HCT116 (cell line): ENCODE data around the gene IL31. TPM values are rescaled to one million over a fixed set of nuclear protein-coding genes. Genes with fewer than 3 reads are reported as not detected.

Experiments used
- ATAC-seq: fragments of 200-7000 bp; cut with Tn5 transposase; 2 replicates; pipeline ENCODE4 v1.9.1; 2020; ENCODE audit warnings: mild to moderate bottlenecking, moderate library complexity
- BruUV-seq: library from RNA; stranded (reverse); fragments of 400-500 nt; replicated peaks from 2 replicates; lab custom pipeline; 2021; lab: Mats Ljungman, UMichigan
- CTCF ChIA-PET: fragments of 300-600 bp; sonication (Branson Sonifier 250); formaldehyde crosslinking; loops from one replicate; lab custom pipeline; 2021; ENCODE audit warnings: antibody characterized with exemption; lab: Charles Lee
- POLR2A ChIA-PET: fragments of 300-600, 350-600 bp; sonication (Branson Sonifier 250); formaldehyde crosslinking; loops from one replicate; lab custom pipeline; 2021; ENCODE audit warnings: antibody characterized with exemption; lab: Charles Lee
- RAD21 ChIA-PET, 2 experiments: fragments of 300-600 bp; sonication (Branson Sonifier 250); formaldehyde crosslinking; loops; one replicate each; lab custom pipeline; 2023; ENCODE audit warnings: low total read pairs in 2 of 2; ENCODE audit not compliant: uncharacterized antibody in 2 of 2, unreplicated experiment in 2 of 2, low non-redundant PET in 1 of 2; lab: Charles Lee
- DNase-seq: peaks from one replicate; pipeline ENCODE4 v3.0.0-alpha.2; 2010; ENCODE audit warnings: low read depth, low spot score
- H2AFZ ChIP-seq: fragments of 200-600 bp; shearing (Covaris generic), sonication (generic); 2 replicates; pipeline ENCODE4 v1.6.1; 2017; ENCODE audit warnings: low read depth, mixed run types, mixed read lengths, antibody characterized with exemption, low read length; ENCODE audit not compliant: poor library complexity, severe bottlenecking
- H3K27ac ChIP-seq: 2 replicates; pipeline ENCODE4 v1.5.1; 2012; ENCODE audit warnings: low read depth, low read length
- H3K27me3 ChIP-seq: fragments of 200-600 bp; sonication (generic); 2 replicates; pipeline ENCODE4 v1.6.1; 2016; ENCODE audit warnings: mixed run types, low read length, mixed read lengths; ENCODE audit not compliant: insufficient read depth
- H3K36me3 ChIP-seq, 2 experiments: fragments of 200-500 bp in 1 of 2; fragments of 200-600 bp in 1 of 2; sonication (Bioruptor generic) in 1 of 2; sonication (generic) in 1 of 2; 2 replicates each; pipeline versions ENCODE4 v1.5.1 to v1.6.1; 2014 to 2016; ENCODE audit warnings: low read length in 2 of 2, inconsistent platforms in 1 of 2, mixed read lengths in 1 of 2, mixed run types in 1 of 2; ENCODE audit not compliant: insufficient read depth in 2 of 2, control insufficient read depth in 1 of 2
- H3K4me1 ChIP-seq, 2 experiments: fragments of 200-600 bp in 1 of 2; sonication (generic) in 1 of 2; 2 replicates each; pipeline versions ENCODE4 v1.5.1 to v1.6.1; 2012 to 2017; ENCODE audit warnings: low read length in 2 of 2, inconsistent platforms in 1 of 2, mild to moderate bottlenecking in 1 of 2, mixed read lengths in 1 of 2, mixed run types in 1 of 2, moderate library complexity in 1 of 2; ENCODE audit not compliant: insufficient read depth in 2 of 2, control insufficient read depth in 1 of 2
- H3K4me2 ChIP-seq: fragments of 200-600 bp; sonication (generic); 2 replicates; pipeline ENCODE4 v1.6.1; 2017; ENCODE audit warnings: mixed run types, low read length, mixed read lengths
- H3K4me3 ChIP-seq, 2 experiments: fragments of 200-600 bp in 1 of 2; sonication (generic) in 1 of 2; replicated peaks in 1 of 2; 2 replicates each; pipeline ENCODE4 v1.5.1; 2011 to 2016; ENCODE audit warnings: low read length in 2 of 2, control low read depth in 1 of 2, low read depth in 1 of 2, mild to moderate bottlenecking in 1 of 2, mixed read lengths in 1 of 2, mixed run types in 1 of 2
- H3K79me2 ChIP-seq: fragments of 200-600 bp; sonication (generic); 2 replicates; pipeline ENCODE4 v1.6.1; 2017; ENCODE audit warnings: mild to moderate bottlenecking, mixed run types, low read length, moderate library complexity, mixed read lengths; ENCODE audit not compliant: insufficient read depth
- H3K9ac ChIP-seq: fragments of 200-600 bp; sonication (generic); 2 replicates; pipeline ENCODE4 v1.6.1; 2016; ENCODE audit warnings: low read length, mixed read lengths
- H3K9me2 ChIP-seq: fragments of 200-600 bp; sonication (generic), shearing (Covaris generic); 2 replicates; pipeline ENCODE4 v1.6.1; 2017; ENCODE audit warnings: mixed run types, mild to moderate bottlenecking, moderate library complexity; ENCODE audit not compliant: insufficient read depth
- H3K9me3 ChIP-seq, 2 experiments: fragments of 200-500 bp in 1 of 2; fragments of 200-600 bp in 1 of 2; sonication (Bioruptor generic) in 1 of 2; sonication (generic) in 1 of 2; 2 replicates each; pipeline ENCODE4 v1.6.1; 2014 to 2017; ENCODE audit warnings: low read length in 2 of 2, mixed read lengths in 2 of 2, inconsistent platforms in 1 of 2, low read depth in 1 of 2, mild to moderate bottlenecking in 1 of 2, mixed run types in 1 of 2, moderate library complexity in 1 of 2; ENCODE audit not compliant: control insufficient read depth in 1 of 2, insufficient read depth in 1 of 2
- H4K20me1 ChIP-seq: fragments of 200-600 bp; sonication (generic), shearing (Covaris generic); 2 replicates; pipeline ENCODE4 v1.6.1; 2017; ENCODE audit warnings: mixed run types, mild to moderate bottlenecking, moderate library complexity; ENCODE audit not compliant: insufficient read depth
- CBX3 ChIP-seq: IDR thresholded peaks from 2 replicates; pipeline ENCODE4 v1.6.1; 2012; ENCODE audit warnings: low read depth
- ELF1 ChIP-seq: IDR thresholded peaks from 2 replicates; pipeline ENCODE4 v1.6.1; 2012; ENCODE audit warnings: low read depth, borderline replicate concordance
- FOSL1 ChIP-seq: IDR thresholded peaks from 2 replicates; pipeline ENCODE4 v1.6.1; 2012; ENCODE audit warnings: low read depth
- MAX ChIP-seq: IDR thresholded peaks from 2 replicates; pipeline ENCODE4 v1.6.1; 2012
- REST ChIP-seq: IDR thresholded peaks from 2 replicates; pipeline ENCODE4 v1.6.1; 2012; ENCODE audit warnings: low read depth
- TCF7L2 ChIP-seq: IDR thresholded peaks from 2 replicates; pipeline ENCODE4 v1.7.0; 2011; ENCODE audit warnings: borderline replicate concordance, inconsistent platforms; ENCODE audit not compliant: insufficient read depth, insufficient read length; ENCODE audit errors: extremely low read depth
- ZNF274 ChIP-seq: fragments of 200-500 bp; sonication (Bioruptor generic); IDR thresholded peaks from 2 replicates; pipeline ENCODE4 v1.6.1; 2014; ENCODE audit warnings: mild to moderate bottlenecking, low read depth, low read length, inconsistent platforms
- intact Hi-C: fragments of 100-400 bp; cut with micrococcal nuclease; formaldehyde crosslinking; loops from 2 replicates; pipeline ENCODE4 v1.10.0; 2022
- total RNA-seq: library from RNA; stranded (reverse); gene quantifications from one replicate; pipeline ENCODE4 v1.2.1, GENCODE V29; 2021; ENCODE audit not compliant: unreplicated experiment

The IL31 gene
- total RNA-seq, 1 experiment from 2014 or later, result not detected

- no peak overlapping the region for H3K27ac ChIP-seq
- no peak overlapping the region for H3K4me3 ChIP-seq
- POLR2A ChIA-PET, result no interaction called here
- H3K9ac ChIP-seq, result no peak overlapping the region
- ATAC-seq (no peak), DNase-seq (no peak)
- RAD21 ChIA-PET, result interaction anchor here in 1 of 2 experiments (0.8 kb wide), 1 partner anchor 59 kb away, joined by 4 read pairs; no protein-coding TSS in a partner anchor
- no peaks in the 10 kb centered on the region for H3K36me3 ChIP-seq
- no peak overlapping the region for H2AFZ ChIP-seq
- no peaks in the 10 kb centered on the region for H3K9me2 ChIP-seq
- H3K79me2 ChIP-seq, result no peaks in the 10 kb centered on the region
- BruUV-seq, result no TSS peak
- intact Hi-C loops, result loop anchor here (2.0 kb wide), 2 partner anchors 59 to 67 kb away; no protein-coding TSS in a partner anchor
- H3K4me2 ChIP-seq, result no peak overlapping the region
- H4K20me1 ChIP-seq, result no peaks in the 10 kb centered on the region
- H3K27me3 ChIP-seq, result no peaks in the 10 kb centered on the region
- CTCF ChIA-PET, result interaction anchor here (1.8 kb wide), 1 partner anchor 59 kb away, joined by 11 read pairs; no protein-coding TSS in a partner anchor
- no peaks in the 10 kb centered on the region for H3K4me1 ChIP-seq
- no peak for TF ChIP-seq FOSL1
- TF ChIP-seq CBX3, result no peak
- TF ChIP-seq ELF1, result no peak
- TF ChIP-seq REST, result no peak
- TF ChIP-seq MAX, result no peak
- no peak for TF ChIP-seq TCF7L2
- TF ChIP-seq ZNF274, result no peak
- no peaks in the 10 kb centered on the region for H3K9me3 ChIP-seq
Measured at GRCh38 chr12:122189626-122190475, 15.8 kb upstream of the IL31 start.
